HepG2 (cell line): ENCODE results near the gene HSP90AA1. TPM values are rescaled to one million over a fixed set of nuclear protein-coding genes. Genes with fewer than 3 reads are reported as not detected.

ENCODE experiments used
- ATAC-seq: fragments of 200-7000 bp; cut with Tn5 transposase; 3 replicates; pipeline ENCODE4 v1.9.1; 2020; ENCODE audit warnings: mild to moderate bottlenecking, moderate library complexity
- BruUV-seq: library from RNA; stranded (reverse); fragments of 400-500 nt; replicated peaks from 2 replicates; lab custom pipeline; 2021; lab: Mats Ljungman, UMichigan
- CTCF ChIA-PET: fragments of 300-600 bp; formaldehyde crosslinking; extraction: SDS; loops from one replicate; lab custom pipeline; 2021; ENCODE audit warnings: low total read pairs, inconsistent platforms, low intra/inter-chr PET ratio; lab: Yijun Ruan, JAX
- POLR2A ChIA-PET: fragments of 350-600 bp; sonication (Branson Sonifier 250); formaldehyde crosslinking; loops from one replicate; lab custom pipeline; 2020; ENCODE audit warnings: antibody characterized with exemption, inconsistent platforms; lab: Yijun Ruan, JAX
- DNase-seq: peaks from one replicate; pipeline ENCODE4 v3.0.0-alpha.2; 2015; ENCODE audit warnings: low spot score
- FAIRE-seq: peaks from 3 replicates; lab custom pipeline; 2011; peaks lifted over from hg19 to GRCh38; lab: Jason Lieb, UNC
- H2AFZ ChIP-seq: one replicate; pipeline ENCODE4 v1.6.1; 2011; ENCODE audit warnings: low read length, inconsistent platforms
- H3K27ac ChIP-seq: fragments of 300-600 bp; 3 replicates; pipeline ENCODE4 v1.8.0; 2011; ENCODE audit warnings: mixed run types, mild to moderate bottlenecking, mixed read lengths, low read length, inconsistent platforms; ENCODE audit not compliant: insufficient read depth; ENCODE audit errors: extremely low read length
- H3K27me3 ChIP-seq, 2 experiments: fragments of 200-600 bp in 1 of 2; 2 replicates in 1 of 2; 3 replicates in 1 of 2; pipeline versions ENCODE4 v1.6.0 to v1.8.0; 2011; ENCODE audit warnings: low read length in 2 of 2, mild to moderate bottlenecking in 2 of 2, moderate library complexity in 2 of 2, inconsistent platforms in 1 of 2; ENCODE audit not compliant: insufficient read depth in 2 of 2, control insufficient read depth in 1 of 2
- H3K36me3 ChIP-seq, 2 experiments: fragments of 200-600 bp in 1 of 2; replicated peaks in 1 of 2; 2 replicates in 1 of 2; 3 replicates in 1 of 2; pipeline versions ENCODE4 v1.5.1 to v1.8.0; 2011; ENCODE audit warnings: low read length in 2 of 2, inconsistent platforms in 1 of 2; ENCODE audit not compliant: insufficient read depth in 2 of 2, control insufficient read depth in 1 of 2
- H3K4me1 ChIP-seq: 2 replicates; pipeline ENCODE4 v1.5.1; 2012; ENCODE audit warnings: low read length, inconsistent platforms; ENCODE audit not compliant: insufficient read depth
- H3K4me2 ChIP-seq: 2 replicates; pipeline ENCODE4 v1.6.0; 2011; ENCODE audit warnings: low read depth, low read length, inconsistent platforms
- H3K4me3 ChIP-seq, 3 experiments: fragments of 200-600 bp in 1 of 3; sonication (generic), shearing (Covaris generic) in 1 of 3; replicated peaks in 1 of 3; 2 replicates each; pipeline ENCODE4 v1.5.1; 2011 to 2016; ENCODE audit warnings: low read length in 3 of 3, inconsistent platforms in 2 of 3, low read depth in 2 of 3, mild to moderate bottlenecking in 2 of 3, control low read depth in 1 of 3, mixed read lengths in 1 of 3; ENCODE audit not compliant: insufficient read depth in 1 of 3
- H3K79me2 ChIP-seq: one replicate; pipeline ENCODE4 v1.6.1; 2011; ENCODE audit warnings: low read length, inconsistent platforms; ENCODE audit not compliant: insufficient read depth
- H3K9ac ChIP-seq: 2 replicates; pipeline ENCODE4 v1.6.0; 2011; ENCODE audit warnings: mild to moderate bottlenecking, low read depth, low read length, inconsistent platforms; ENCODE audit not compliant: insufficient read depth
- H3K9me3 ChIP-seq: 2 replicates; pipeline ENCODE4 v1.5.1; 2012; ENCODE audit warnings: mild to moderate bottlenecking, low read length
- H4K20me1 ChIP-seq: 2 replicates; pipeline ENCODE4 v1.6.0; 2011; ENCODE audit warnings: inconsistent platforms, mild to moderate bottlenecking, low read length, moderate library complexity; ENCODE audit not compliant: insufficient read depth
- FOXP1 ChIP-seq, 2 experiments: fragments of 450-650 bp in 1 of 2; IDR thresholded peaks; 2 replicates each; pipeline ENCODE4 v1.6.1; 2017 to 2018; ENCODE audit warnings: antibody characterized with exemption in 1 of 2
- GABPB1 ChIP-seq: IDR thresholded peaks from 2 replicates; pipeline ENCODE4 v1.6.1; 2016; ENCODE audit warnings: mild to moderate bottlenecking, missing genetic modification reagents, moderate library complexity, missing compliant biosample characterization
- PHB2 ChIP-seq: fragments of 450-650 bp; IDR thresholded peaks from 2 replicates; pipeline ENCODE4 v1.6.1; 2018; ENCODE audit not compliant: partially characterized antibody
- POGZ ChIP-seq: sonication (generic); formaldehyde crosslinking; IDR thresholded peaks from 2 replicates; pipeline ENCODE4 v1.4.0; 2020; ENCODE audit warnings: mild to moderate bottlenecking, missing genetic modification reagents
- PRDM10 ChIP-seq: sonication (generic); formaldehyde crosslinking; IDR thresholded peaks from 2 replicates; pipeline ENCODE4 v1.4.0; 2020; ENCODE audit warnings: low read depth, missing genetic modification reagents
- SMC3 ChIP-seq: IDR thresholded peaks from 2 replicates; pipeline ENCODE4 v1.6.1; 2011; ENCODE audit warnings: low read length, improper control_type of control experiment
- SSRP1 ChIP-seq: IDR thresholded peaks from 2 replicates; pipeline ENCODE4 v1.6.1; 2016; ENCODE audit warnings: control low read depth
- THYN1 ChIP-seq: sonication (generic); formaldehyde crosslinking; IDR thresholded peaks from 2 replicates; pipeline ENCODE4 v1.8.1; 2023; ENCODE audit warnings: low read depth, mild to moderate bottlenecking, moderate library complexity, missing genetic modification reagents, borderline replicate concordance
- TP53 ChIP-seq: sonication (generic); formaldehyde crosslinking; conservative IDR thresholded peaks from 2 replicates; pipeline ENCODE4 v1.4.0; 2020; ENCODE audit warnings: missing genetic modification reagents
- ZNF224 ChIP-seq: sonication (generic); formaldehyde crosslinking; IDR thresholded peaks from 2 replicates; pipeline ENCODE4 v1.5.0; 2020; ENCODE audit warnings: mild to moderate bottlenecking, missing genetic modification reagents
- ZNF234 ChIP-seq: sonication (generic); formaldehyde crosslinking; conservative IDR thresholded peaks from 2 replicates; pipeline ENCODE4 v1.5.1; 2020; ENCODE audit warnings: mild to moderate bottlenecking, missing genetic modification reagents
- ZNF263 ChIP-seq: sonication (generic); formaldehyde crosslinking; IDR thresholded peaks from 2 replicates; pipeline ENCODE4 v1.4.0; 2020; ENCODE audit warnings: missing genetic modification reagents
- ZNF597 ChIP-seq: sonication (generic); formaldehyde crosslinking; IDR thresholded peaks from 2 replicates; pipeline ENCODE4 v1.5.0; 2020; ENCODE audit warnings: missing genetic modification reagents
- ZNF670 ChIP-seq: sonication (generic); formaldehyde crosslinking; IDR thresholded peaks from 2 replicates; pipeline ENCODE4 v1.8.0; 2022; ENCODE audit warnings: mild to moderate bottlenecking, missing genetic modification reagents, borderline replicate concordance
- ZNF746 ChIP-seq: sonication (generic); formaldehyde crosslinking; IDR thresholded peaks from 2 replicates; pipeline ENCODE4 v1.8.0; 2022; ENCODE audit warnings: mild to moderate bottlenecking, missing genetic modification reagents
- ZZZ3 ChIP-seq: sonication (generic); formaldehyde crosslinking; IDR thresholded peaks from 2 replicates; pipeline ENCODE4 v1.4.0; 2020; ENCODE audit warnings: missing genetic modification reagents, mild to moderate bottlenecking, borderline replicate concordance
- WGBS: methylation state at CpG from one replicate; pipeline ENCODE4 v1.1.6; 2017; ENCODE audit warnings: low lambda C conversion rate; 5-methylcytosine and 5-hydroxymethylcytosine counted together
- in situ Hi-C: cut with HindIII; loops from 2 replicates; pipeline ENCODE4 v1.10.0; 2017; ENCODE audit warnings: low pct_unique_long_range_greater_than_20kb; ENCODE audit not compliant: extremely low pct_ligation_motif_present
- intact Hi-C: fragments of 100-400 bp; cut with micrococcal nuclease; formaldehyde crosslinking; loops from one replicate; pipeline ENCODE4 v1.10.0; 2022; ENCODE audit not compliant: unreplicated experiment
- polyA plus RNA-seq, 8 experiments: library from polyadenylated mRNA; depleted of rRNA in 3 of 8; stranded (reverse) in 7 of 8; unstranded in 1 of 8; fragments of >200 nt; fragmentation: Illumina TruSeq in 4 of 8; extraction: Trizol in 4 of 8; gene quantifications; 2 replicates each; pipeline versions ENCODE4 v1.2.1 to v1.2.3, GENCODE V29; 2011 to 2016; ENCODE audit warnings: low read depth in 4 of 8, missing spikeins in 1 of 8, mixed read lengths in 1 of 8; ENCODE audit not compliant: insufficient read depth in 1 of 8
- total RNA-seq, 5 experiments: library from RNA; depleted of rRNA; stranded (reverse); fragments of >200 nt; fragmentation: Illumina TruSeq; extraction: Trizol; gene quantifications; 2 replicates each; pipeline ENCODE4 v1.2.3, GENCODE V29; 2016; ENCODE audit warnings: low read depth in 1 of 5

The HSP90AA1 gene
- total and polyA plus RNA-seq, 2 of the 13 experiments (the other 11 are each of a cell fraction or from before 2014, with no cell fraction given), result 262 to 636 TPM

GRCh38 chr14:102039157-102039556, 47.7 kb downstream of the HSP90AA1 start:
- Histone ChIP-seq H3K4me3 (no peak overlapping the region), H3K9me3 (no peaks in the 10 kb centered on the region), H3K4me2 (no peak overlapping the region), H2AFZ (no peak overlapping the region), H3K4me1 (no peaks in the 10 kb centered on the region), H3K27ac (no peak overlapping the region), H3K36me3 (peaks cover 55 to 89% of the 10 kb centered on the region in 2 experiments), H3K79me2 (no peaks in the 10 kb centered on the region), H3K27me3 (no peaks in the 10 kb centered on the region), H3K9ac (no peak overlapping the region), H4K20me1 (no peaks in the 10 kb centered on the region)
- WGBS, result 97% methylated on average over 14 of the region's 16 CpGs
- no peak for ATAC-seq
- in situ Hi-C loops (no loop called here), intact Hi-C loops (loop anchor here (10.0 kb wide), 1 partner anchor 1824 kb away; no protein-coding TSS in a partner anchor)
- ChIA-PET POLR2A (no interaction called here), CTCF (no interaction called here)
- no peak for DNase-seq
- FAIRE-seq, result no peak
- no peak for TF ChIP-seq SMC3
- TF ChIP-seq ZNF234 (CRISPR knock-in tag), result no peak
- no peak for TF ChIP-seq ZNF263 (CRISPR knock-in tag)
- no TSS peak for BruUV-seq

GRCh38 chr14:102037686-102038085, 49.2 kb downstream of the HSP90AA1 start:
- ChIA-PET POLR2A (no interaction called here), CTCF (no interaction called here)
- no peak overlapping the region for H2AFZ ChIP-seq
- H3K4me2 ChIP-seq, result no peak overlapping the region
- FAIRE-seq, result no peak
- 81% methylated on average over 1 of the region's 1 CpG for WGBS
- H3K9me3 ChIP-seq, result no peaks in the 10 kb centered on the region
- H3K27ac ChIP-seq, result no peak overlapping the region
- BruUV-seq, result no TSS peak
- H3K4me1 ChIP-seq, result no peaks in the 10 kb centered on the region
- H3K4me3 ChIP-seq, result no peak overlapping the region
- H3K9ac ChIP-seq, result no peak overlapping the region
- ATAC-seq, result no peak
- TF ChIP-seq FOXP1 (IDR thresholded peaks at IDR 0.05), result no peak
- no peak for TF ChIP-seq FOXP1 (CRISPR knock-in tag; IDR thresholded peaks at IDR 0.05)
- no peak for TF ChIP-seq TP53 (CRISPR knock-in tag)
- TF ChIP-seq ZZZ3, result no peak
- TF ChIP-seq THYN1 (CRISPR knock-in tag), result no peak
- no peak for TF ChIP-seq POGZ (CRISPR knock-in tag)
- no peak for TF ChIP-seq PRDM10 (CRISPR knock-in tag)
- TF ChIP-seq SSRP1 (CRISPR knock-in tag), result no peak
- no peak for TF ChIP-seq ZNF746 (CRISPR knock-in tag)
- TF ChIP-seq ZNF597, result no peak
- TF ChIP-seq PHB2, result no peak
- TF ChIP-seq GABPB1 (CRISPR knock-in tag), result no peak
- no peak for TF ChIP-seq ZNF670 (CRISPR knock-in tag)
- no peak for TF ChIP-seq ZNF224 (CRISPR knock-in tag)
- in situ Hi-C loops (no loop called here), intact Hi-C loops (loop anchor here (10.0 kb wide), 1 partner anchor 1823 kb away; no protein-coding TSS in a partner anchor)
- DNase-seq, result no peak
- H3K27me3 ChIP-seq, result no peaks in the 10 kb centered on the region
- no peaks in the 10 kb centered on the region for H4K20me1 ChIP-seq
- peaks cover 58 to 91% of the 10 kb centered on the region in 2 experiments for H3K36me3 ChIP-seq
- H3K79me2 ChIP-seq, result no peaks in the 10 kb centered on the region
